ENCODE results near the gene UBXN1.

GRCh38 chr11:62652161-62653006 is 26.5 kb downstream of the UBXN1 start:
- TF ChIP-seq POLR2A (IDR thresholded peaks at IDR 0.05) (no peak), CTCF (IDR thresholded peaks at IDR 0.05) (no peak)
